Measurements from ENCODE around the gene SARS1.

Gene SARS1

GRCh38 chr1:109228167-109228566, 14.4 kb downstream of the SARS1 start:
- DNase-seq (ENCODE audit: low read depth), result no peak

GRCh38 chr1:109229531-109230127, 15.9 kb downstream of the SARS1 start:
- no peak for DNase-seq (ENCODE audit: low read depth)

GRCh38 chr1:109231066-109231465, 17.3 kb downstream of the SARS1 start:
- DNase-seq (ENCODE audit: low read depth), result no peak

- no peak for DNase-seq (ENCODE audit: low read depth)
Measured at GRCh38 chr1:109235137-109235536, 21.4 kb downstream of the SARS1 start.

- no peak for DNase-seq (ENCODE audit: low read depth)
Measured at GRCh38 chr1:109237512-109237911, 23.8 kb downstream of the SARS1 start.

- DNase-seq (ENCODE audit: low read depth), result no peak
Measured at GRCh38 chr1:109238382-109238781, 24.7 kb downstream of the SARS1 start.

- DNase-seq (ENCODE audit: low read depth), result no peak
Measured at GRCh38 chr1:109239047-109239408, 25.3 kb downstream of the SARS1 start.

- DNase-seq (ENCODE audit: low read depth), result no peak
Measured at GRCh38 chr1:109239409-109240068, 25.8 kb downstream of the SARS1 start.

- no peak for DNase-seq (ENCODE audit: low read depth)
Measured at GRCh38 chr1:109240158-109241152, 26.7 kb downstream of the SARS1 start.

- no peak for DNase-seq (ENCODE audit: low read depth)
Measured at GRCh38 chr1:109241344-109241743, 27.6 kb downstream of the SARS1 start.

- no peak for DNase-seq (ENCODE audit: low read depth)
Measured at GRCh38 chr1:109241841-109242345, 28.2 kb downstream of the SARS1 start.

GRCh38 chr1:109242387-109242786, 28.7 kb downstream of the SARS1 start:
- DNase-seq (ENCODE audit: low read depth), result no peak

GRCh38 chr1:109243221-109243620, 29.5 kb downstream of the SARS1 start:
- DNase-seq (ENCODE audit: low read depth), result no peak

- no peak for DNase-seq (ENCODE audit: low read depth)
Measured at GRCh38 chr1:109243860-109244552, 30.3 kb downstream of the SARS1 start.

- DNase-seq (ENCODE audit: low read depth), result no peak
Measured at GRCh38 chr1:109246141-109246551, 32.4 kb downstream of the SARS1 start.

GRCh38 chr1:109247401-109248365, 34.0 kb downstream of the SARS1 start:
- DNase-seq (ENCODE audit: low read depth), result no peak

GRCh38 chr1:109248444-109248796, 34.7 kb downstream of the SARS1 start:
- DNase-seq (ENCODE audit: low read depth), result no peak

- DNase-seq (ENCODE audit: low read depth), result peak; percentile 17
Measured at GRCh38 chr1:109248797-109249629, 35.3 kb downstream of the SARS1 start, which contains the start of gene CELSR2. Gene CELSR2, plus strand, starts transcription at chr1:109249539. Its CDS starts 541 bp downstream, at chr1:109250080.

- no peak for DNase-seq (ENCODE audit: low read depth)
Measured at GRCh38 chr1:109249654-109250401, 36.1 kb downstream of the SARS1 start.
